Neural cell (in vitro differentiated cells): ENCODE data around the gene SEC61A1. TPM values are rescaled to one million over a fixed set of nuclear protein-coding genes. Genes with fewer than 3 reads are reported as not detected.

Source experiments
- H2AFZ ChIP-seq: fragments of 200-600, 300-800 bp; sonication (generic), shearing (Covaris generic); 2 replicates; pipeline ENCODE4 v1.6.0; 2014; ENCODE audit warnings: low read depth, mild to moderate bottlenecking, antibody characterized with exemption, low read length, moderate library complexity
- H3F3A ChIP-seq: fragments of 200-600 bp; shearing (Covaris generic); 2 replicates; pipeline ENCODE4 v1.6.1; 2016; ENCODE audit warnings: mild to moderate bottlenecking, moderate library complexity, mixed read lengths, antibody characterized with exemption, low read length; ENCODE audit not compliant: insufficient read depth, poor library complexity, severe bottlenecking
- H3K27ac ChIP-seq: fragments of 200-600, 300-800 bp; sonication (generic), shearing (Covaris generic); 2 replicates; pipeline ENCODE4 v1.5.1; 2014; ENCODE audit warnings: mild to moderate bottlenecking, low read length, moderate library complexity
- H3K27me3 ChIP-seq: fragments of 300-800, 200-600 bp; sonication (generic), shearing (Covaris generic); 2 replicates; pipeline ENCODE4 v1.6.0; 2014; ENCODE audit warnings: mild to moderate bottlenecking, low read depth, low read length, moderate library complexity; ENCODE audit not compliant: insufficient read depth
- H3K36me3 ChIP-seq: fragments of 300-800, 200-600 bp; sonication (generic), shearing (Covaris generic); 2 replicates; pipeline ENCODE4 v1.5.1; 2014; ENCODE audit warnings: mild to moderate bottlenecking, antibody characterized with exemption, low read length, moderate library complexity; ENCODE audit not compliant: insufficient read depth
- H3K4me2 ChIP-seq: fragments of 300-800, 200-600 bp; sonication (generic), shearing (Covaris generic); 2 replicates; pipeline ENCODE4 v1.6.0; 2014; ENCODE audit warnings: mild to moderate bottlenecking, low read length
- H3K4me3 ChIP-seq: fragments of 300-800, 200-600 bp; sonication (generic), shearing (Covaris generic); 2 replicates; pipeline ENCODE4 v1.5.1; 2014; ENCODE audit warnings: mild to moderate bottlenecking, low read length, moderate library complexity
- H3K79me2 ChIP-seq: fragments of 200-600 bp; shearing (Covaris generic); replicated peaks from 2 replicates; pipeline ENCODE4 v1.6.0; 2014; ENCODE audit warnings: mild to moderate bottlenecking, low read length, moderate library complexity; ENCODE audit not compliant: insufficient read depth
- H3K9ac ChIP-seq: fragments of 300-800, 200-600 bp; sonication (generic), shearing (Covaris generic); 2 replicates; pipeline ENCODE4 v1.6.1; 2016; ENCODE audit warnings: mild to moderate bottlenecking, low read length, mixed read lengths
- H3K9me2 ChIP-seq: fragments of 200-600 bp; shearing (Covaris generic); 2 replicates; pipeline ENCODE4 v1.6.1; 2016; ENCODE audit warnings: mild to moderate bottlenecking, low read length, mixed read lengths; ENCODE audit not compliant: insufficient read depth
- H3K9me3 ChIP-seq: fragments of 200-600, 300-800 bp; sonication (generic), shearing (Covaris generic); 2 replicates; pipeline ENCODE4 v1.6.1; 2016; ENCODE audit warnings: mild to moderate bottlenecking, mixed run types, low read length, moderate library complexity, mixed read lengths
- H4K20me1 ChIP-seq: fragments of 200-600 bp; shearing (Covaris generic); 2 replicates; pipeline ENCODE4 v1.6.1; 2016; ENCODE audit warnings: mild to moderate bottlenecking, mixed run types; ENCODE audit not compliant: insufficient read depth
- CTCF ChIP-seq: fragments of 450-650 bp; IDR thresholded peaks from 2 replicates; pipeline ENCODE4 v1.5.1; 2014; ENCODE audit warnings: antibody characterized with exemption, mild to moderate bottlenecking, moderate library complexity; ENCODE audit not compliant: poor library complexity, severe bottlenecking
- EP300 ChIP-seq: fragments of 450-650 bp; conservative IDR thresholded peaks from 2 replicates; pipeline ENCODE4 v1.6.1; 2014; ENCODE audit warnings: antibody characterized with exemption, mild to moderate bottlenecking, moderate library complexity; ENCODE audit not compliant: poor library complexity, severe bottlenecking
- EZH2 ChIP-seq: fragments of 200-600, 300-800 bp; shearing (Covaris generic), sonication (generic); IDR thresholded peaks from 2 replicates; pipeline ENCODE4 v1.6.1; 2014; ENCODE audit warnings: antibody characterized with exemption, low read length, borderline replicate concordance, mild to moderate bottlenecking; ENCODE audit not compliant: insufficient read depth, poor library complexity, severe bottlenecking
- MXI1 ChIP-seq: fragments of 450-650 bp; conservative IDR thresholded peaks from 2 replicates; pipeline ENCODE4 v1.6.1; 2014; ENCODE audit warnings: antibody characterized with exemption, mild to moderate bottlenecking; ENCODE audit not compliant: poor library complexity, severe bottlenecking
- POLR2AphosphoS5 ChIP-seq: IDR thresholded peaks from 2 replicates; pipeline ENCODE4 v1.6.1; 2012
- RAD21 ChIP-seq: fragments of 450-650 bp; conservative IDR thresholded peaks from 2 replicates; pipeline ENCODE4 v1.6.1; 2014; ENCODE audit warnings: antibody characterized with exemption, mild to moderate bottlenecking, moderate library complexity
- SMC3 ChIP-seq: fragments of 450-650 bp; conservative IDR thresholded peaks from 2 replicates; pipeline ENCODE4 v1.6.1; 2014; ENCODE audit warnings: antibody characterized with exemption, mild to moderate bottlenecking, moderate library complexity; ENCODE audit not compliant: poor library complexity
- TAF1 ChIP-seq: IDR thresholded peaks from 2 replicates; pipeline ENCODE4 v1.6.1; 2012; ENCODE audit warnings: low read depth
- polyA plus RNA-seq: library from polyadenylated mRNA; depleted of rRNA; stranded (reverse); fragments of >200 nt; gene quantifications from 2 replicates; pipeline ENCODE4 v1.2.3, GENCODE V29; 2014
- TF ChIP-seq, protein P1 (sequence below): IDR thresholded peaks from 2 replicates; pipeline ENCODE4 v1.6.1; 2012; ENCODE audit warnings: borderline replicate concordance

Gene SEC61A1
- polyA plus RNA-seq, 1 donor from 2014 or later, result 91.6 TPM

- Histone ChIP-seq H3K27me3 (peaks cover 4% of the 10 kb centered on the region), H3K4me2 (no peak overlapping the region), H3K9me2 (no peaks in the 10 kb centered on the region), H4K20me1 (no peaks in the 10 kb centered on the region), H3K9ac (no peak overlapping the region), H3F3A (no peaks in the 10 kb centered on the region), H3K4me3 (no peak overlapping the region), H3K9me3 (no peaks in the 10 kb centered on the region), H3K27ac (no peak overlapping the region), H3K36me3 (peaks cover 11% of the 10 kb centered on the region), H2AFZ (no peak overlapping the region), H3K79me2 (no peaks in the 10 kb centered on the region)
- TF ChIP-seq, protein P1, sequence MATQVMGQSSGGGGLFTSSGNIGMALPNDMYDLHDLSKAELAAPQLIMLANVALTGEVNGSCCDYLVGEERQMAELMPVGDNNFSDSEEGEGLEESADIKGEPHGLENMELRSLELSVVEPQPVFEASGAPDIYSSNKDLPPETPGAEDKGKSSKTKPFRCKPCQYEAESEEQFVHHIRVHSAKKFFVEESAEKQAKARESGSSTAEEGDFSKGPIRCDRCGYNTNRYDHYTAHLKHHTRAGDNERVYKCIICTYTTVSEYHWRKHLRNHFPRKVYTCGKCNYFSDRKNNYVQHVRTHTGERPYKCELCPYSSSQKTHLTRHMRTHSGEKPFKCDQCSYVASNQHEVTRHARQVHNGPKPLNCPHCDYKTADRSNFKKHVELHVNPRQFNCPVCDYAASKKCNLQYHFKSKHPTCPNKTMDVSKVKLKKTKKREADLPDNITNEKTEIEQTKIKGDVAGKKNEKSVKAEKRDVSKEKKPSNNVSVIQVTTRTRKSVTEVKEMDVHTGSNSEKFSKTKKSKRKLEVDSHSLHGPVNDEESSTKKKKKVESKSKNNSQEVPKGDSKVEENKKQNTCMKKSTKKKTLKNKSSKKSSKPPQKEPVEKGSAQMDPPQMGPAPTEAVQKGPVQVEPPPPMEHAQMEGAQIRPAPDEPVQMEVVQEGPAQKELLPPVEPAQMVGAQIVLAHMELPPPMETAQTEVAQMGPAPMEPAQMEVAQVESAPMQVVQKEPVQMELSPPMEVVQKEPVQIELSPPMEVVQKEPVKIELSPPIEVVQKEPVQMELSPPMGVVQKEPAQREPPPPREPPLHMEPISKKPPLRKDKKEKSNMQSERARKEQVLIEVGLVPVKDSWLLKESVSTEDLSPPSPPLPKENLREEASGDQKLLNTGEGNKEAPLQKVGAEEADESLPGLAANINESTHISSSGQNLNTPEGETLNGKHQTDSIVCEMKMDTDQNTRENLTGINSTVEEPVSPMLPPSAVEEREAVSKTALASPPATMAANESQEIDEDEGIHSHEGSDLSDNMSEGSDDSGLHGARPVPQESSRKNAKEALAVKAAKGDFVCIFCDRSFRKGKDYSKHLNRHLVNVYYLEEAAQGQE, result no peak
- no peak for TF ChIP-seq EZH2
- TF ChIP-seq POLR2AphosphoS5, result no peak
- TF ChIP-seq SMC3, result no peak
- no peak for TF ChIP-seq TAF1
- no peak for TF ChIP-seq EP300
- no peak for TF ChIP-seq MXI1
- no peak for TF ChIP-seq CTCF
- TF ChIP-seq RAD21, result no peak
Observed at GRCh38 chr3:128070898-128071591, 18.8 kb downstream of the SEC61A1 start.

- Histone ChIP-seq H3K36me3 (peaks cover 8% of the 10 kb centered on the region), H3K9me2 (no peaks in the 10 kb centered on the region), H2AFZ (no peak overlapping the region), H3K27ac (no peak overlapping the region), H3F3A (no peaks in the 10 kb centered on the region), H3K9me3 (no peaks in the 10 kb centered on the region), H3K9ac (no peak overlapping the region), H4K20me1 (no peaks in the 10 kb centered on the region), H3K27me3 (peaks cover 11% of the 10 kb centered on the region), H3K4me3 (no peak overlapping the region), H3K79me2 (no peaks in the 10 kb centered on the region), H3K4me2 (no peak overlapping the region)
- TF ChIP-seq, protein P1, result no peak
- TF ChIP-seq MXI1 (no peak), TAF1 (no peak), SMC3 (no peak), EP300 (no peak), POLR2AphosphoS5 (no peak)
Observed at GRCh38 chr3:128071771-128072453, 19.7 kb downstream of the SEC61A1 start.
